Activated naive CD8-positive, alpha-beta T cell treated with anti-CD3 and anti-CD28 coated beads for 36 hours (primary cell): ENCODE measurements around the gene SLK. TPM values are rescaled to one million over a fixed set of nuclear protein-coding genes. Genes with fewer than 3 reads are reported as not detected.
A peak's percentile ranks its signal among the peaks of the same experiment; 100 is the strongest.

Experiments
- DNase-seq: peaks from one replicate; pipeline ENCODE4 v3.0.0; 2021
- H3K27ac Mint-ChIP-seq: one replicate; pipeline ENCODE4 v1.8.0; 2022; ENCODE audit warnings: mild to moderate bottlenecking, moderate library complexity, mixed read lengths
- H3K27me3 Mint-ChIP-seq: one replicate; pipeline ENCODE4 v1.8.0; 2022; ENCODE audit warnings: mild to moderate bottlenecking, mixed read lengths
- H3K36me3 Mint-ChIP-seq: one replicate; pipeline ENCODE4 v1.8.0; 2021; ENCODE audit warnings: mild to moderate bottlenecking, mixed read lengths
- H3K4me1 Mint-ChIP-seq: one replicate; pipeline ENCODE4 v1.8.0; 2021; ENCODE audit warnings: mixed read lengths
- H3K4me3 Mint-ChIP-seq: one replicate; pipeline ENCODE4 v1.8.0; 2022; ENCODE audit warnings: mild to moderate bottlenecking, moderate library complexity, mixed read lengths
- H3K9me3 Mint-ChIP-seq: one replicate; pipeline ENCODE4 v1.8.0; 2022; ENCODE audit warnings: mixed read lengths
- total RNA-seq, 2 experiments: library from RNA; stranded (reverse); gene quantifications; one replicate each; pipeline ENCODE4 v1.2.3, GENCODE V29; 2021

Gene SLK
- total RNA-seq, 2 experiments from 2014 or later = 20.4 to 22.6 TPM

DNA sequence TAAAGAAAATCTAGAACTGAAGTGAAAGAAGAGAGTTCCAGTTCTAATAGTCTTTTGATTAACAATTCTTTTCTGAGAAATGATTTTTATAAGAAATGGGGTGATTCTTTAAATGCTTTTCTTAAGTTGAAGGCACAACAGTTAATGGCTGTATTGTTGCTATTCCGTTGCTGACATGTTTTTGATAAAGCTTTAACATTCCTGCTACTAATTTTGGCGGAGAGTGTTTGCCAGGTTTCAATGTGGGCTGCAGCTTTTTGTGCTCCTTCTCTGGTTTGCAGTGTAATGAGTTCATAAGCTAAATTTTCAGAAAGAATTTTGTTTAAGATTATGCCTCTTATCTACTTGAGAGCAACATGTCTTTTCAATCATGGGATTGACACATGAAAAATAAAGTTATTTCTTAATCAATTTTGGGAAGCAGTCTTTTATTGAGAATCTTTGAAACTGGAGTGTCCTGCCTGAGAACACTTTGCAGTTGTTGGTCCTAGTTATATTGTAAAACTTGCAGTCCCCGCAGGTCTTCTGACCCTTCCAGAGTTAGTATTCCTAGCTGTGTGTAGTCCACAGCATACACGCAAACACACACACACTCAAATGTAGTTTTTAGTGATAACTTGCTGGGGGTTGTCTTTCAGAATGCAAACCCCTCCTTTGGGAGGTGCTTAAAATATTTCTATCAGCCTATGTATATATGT is 62.0 kb downstream of the SLK start:
- Mint-ChIP-seq H3K4me1 (no peaks in the 10 kb centered on the region), H3K4me3 (no peak overlapping the region), H3K27me3 (no peaks in the 10 kb centered on the region), H3K27ac (no peak overlapping the region), H3K9me3 (no peaks in the 10 kb centered on the region), H3K36me3 (no peaks in the 10 kb centered on the region)
- no peak for DNase-seq

GRCh38 chr10:104029521-104029860 is 62.6 kb downstream of the SLK start:
- no peaks in the 10 kb centered on the region for H3K36me3 Mint-ChIP-seq
- H3K4me3 Mint-ChIP-seq = no peak overlapping the region
- no peak overlapping the region for H3K27ac Mint-ChIP-seq
- no peaks in the 10 kb centered on the region for H3K9me3 Mint-ChIP-seq
- no peaks in the 10 kb centered on the region for H3K4me1 Mint-ChIP-seq
- no peak for DNase-seq
- H3K27me3 Mint-ChIP-seq = no peaks in the 10 kb centered on the region

GRCh38 chr10:104031631-104032030 is 64.7 kb downstream of the SLK start:
- Mint-ChIP-seq H3K4me1 (no peaks in the 10 kb centered on the region), H3K27ac (no peak overlapping the region), H3K4me3 (no peak overlapping the region), H3K27me3 (no peaks in the 10 kb centered on the region), H3K9me3 (no peaks in the 10 kb centered on the region), H3K36me3 (no peaks in the 10 kb centered on the region)
- DNase-seq = no peak

DNA sequence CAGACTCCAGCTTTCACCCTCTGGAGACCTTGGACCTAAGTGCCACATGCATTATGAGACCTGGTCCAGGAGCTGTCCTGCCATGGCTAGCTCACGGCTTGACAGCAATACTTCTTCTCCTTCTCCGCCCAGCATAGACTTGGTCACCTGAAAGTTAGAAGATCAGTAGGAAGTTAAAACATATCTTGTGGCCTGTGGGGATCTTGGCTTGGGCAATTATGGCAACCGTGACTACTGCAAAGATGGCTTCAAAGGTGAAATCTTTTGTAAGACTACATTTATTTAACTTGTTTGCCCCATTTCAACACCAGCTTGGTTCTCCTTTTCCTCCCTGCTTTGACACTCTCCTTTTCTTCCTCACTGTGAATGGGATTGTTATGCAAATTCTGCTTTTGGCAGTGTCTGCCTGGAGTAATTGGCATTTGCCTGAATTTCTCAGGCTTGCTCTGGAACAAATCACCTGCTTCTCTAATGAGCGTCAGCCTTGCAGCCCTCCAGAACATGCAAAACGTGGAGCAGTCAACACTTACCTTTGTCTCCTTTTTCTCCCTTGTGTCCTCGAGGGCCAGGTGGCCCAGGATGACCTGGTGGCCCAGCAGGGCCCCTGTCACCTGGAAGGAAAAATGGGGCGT is 65.3 kb downstream of the SLK start:
- Mint-ChIP-seq H3K36me3 (no peaks in the 10 kb centered on the region), H3K4me1 (no peaks in the 10 kb centered on the region), H3K27ac (no peak overlapping the region), H3K27me3 (no peaks in the 10 kb centered on the region), H3K9me3 (no peaks in the 10 kb centered on the region), H3K4me3 (no peak overlapping the region)
- DNase-seq = no peak

DNA sequence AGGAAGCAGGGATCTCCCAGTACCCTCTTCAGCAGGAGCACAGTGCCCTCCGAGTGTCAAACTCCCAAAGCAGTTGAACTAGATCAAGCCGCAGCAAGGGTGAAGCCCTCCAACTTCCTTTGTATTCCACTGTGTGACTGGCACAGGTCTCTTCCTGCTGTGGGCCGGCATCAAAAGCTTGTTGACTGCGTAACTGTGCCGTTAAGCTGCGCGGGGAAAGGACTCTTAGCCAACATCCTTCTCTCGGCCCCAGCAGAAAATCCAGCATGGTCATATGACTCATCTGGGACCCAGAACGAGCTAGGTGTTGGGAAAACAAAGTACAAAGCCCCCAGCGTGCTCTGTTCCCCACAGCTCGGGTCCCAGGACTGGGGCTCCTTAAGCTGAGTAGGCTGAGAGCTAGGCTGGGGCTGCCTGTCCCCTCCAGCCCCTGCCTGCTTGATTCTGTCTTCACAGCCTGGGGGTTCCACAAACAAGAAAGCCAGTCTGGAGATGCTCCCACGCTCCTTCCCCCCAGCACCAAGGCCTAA is 66.5 kb downstream of the SLK start:
- Mint-ChIP-seq H3K36me3 (no peaks in the 10 kb centered on the region), H3K27ac (no peak overlapping the region), H3K4me1 (no peaks in the 10 kb centered on the region), H3K27me3 (no peaks in the 10 kb centered on the region), H3K9me3 (no peaks in the 10 kb centered on the region), H3K4me3 (no peak overlapping the region)
- DNase-seq = no peak

DNA sequence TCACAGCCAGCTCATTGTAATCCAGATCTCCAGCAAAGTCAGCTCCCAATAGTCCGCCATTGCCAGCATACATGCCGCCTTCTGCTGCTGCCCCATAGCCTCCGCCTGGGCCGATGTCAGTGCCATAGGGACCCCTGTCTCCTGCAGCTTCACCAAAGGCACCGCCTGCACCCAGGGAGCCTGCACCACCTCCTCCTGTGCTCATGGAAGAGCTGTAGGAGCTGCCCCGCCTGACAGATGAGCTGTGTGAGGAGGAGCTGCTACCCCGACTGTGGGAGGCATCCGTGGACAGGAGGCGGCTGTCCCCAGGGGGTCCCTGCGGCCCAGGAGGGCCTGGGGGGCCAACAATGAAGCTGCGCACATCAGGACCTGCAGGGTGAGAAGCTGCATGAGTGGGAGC is 67.0 kb downstream of the SLK start:
- H3K27ac Mint-ChIP-seq = no peak overlapping the region
- H3K4me1 Mint-ChIP-seq = no peaks in the 10 kb centered on the region
- H3K27me3 Mint-ChIP-seq = no peaks in the 10 kb centered on the region

GRCh38 chr10:104034401-104035193 is 67.7 kb downstream of the SLK start:
- Mint-ChIP-seq H3K36me3 (no peaks in the 10 kb centered on the region), H3K4me3 (no peak overlapping the region), H3K9me3 (no peaks in the 10 kb centered on the region), H3K27me3 (no peaks in the 10 kb centered on the region), H3K27ac (no peak overlapping the region), H3K4me1 (no peaks in the 10 kb centered on the region)
- DNase-seq = no peak

More for the DNA sequence above, 67.0 kb downstream of the SLK start:
- no peak overlapping the region for H3K4me3 Mint-ChIP-seq
- no peak for DNase-seq
- H3K9me3 Mint-ChIP-seq = no peaks in the 10 kb centered on the region
- no peaks in the 10 kb centered on the region for H3K36me3 Mint-ChIP-seq

GRCh38 chr10:104035194-104036068 is 68.5 kb downstream of the SLK start:
- Mint-ChIP-seq H3K9me3 (no peaks in the 10 kb centered on the region), H3K27ac (peak overlapping the region; percentile 1)
- no peak for DNase-seq

DNA sequence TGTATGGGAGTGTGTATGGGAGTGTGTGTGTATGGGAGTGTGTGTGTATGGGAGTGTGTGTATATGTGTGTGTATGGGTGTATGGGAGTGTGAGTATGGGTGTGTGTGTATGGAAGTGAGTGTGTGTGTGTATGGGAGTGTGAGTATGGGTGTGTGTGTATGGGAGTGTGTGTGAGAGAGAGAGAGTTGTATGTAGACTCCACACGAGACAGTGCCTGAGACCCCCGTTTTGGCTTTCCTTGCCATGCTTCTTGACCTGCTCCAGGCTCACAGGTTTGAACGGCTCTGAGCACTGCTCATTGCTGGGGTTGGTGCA is 69.1 kb downstream of the SLK start:
- no peaks in the 10 kb centered on the region for H3K36me3 Mint-ChIP-seq
- H3K4me1 Mint-ChIP-seq = no peaks in the 10 kb centered on the region
- DNase-seq = no peak
- no peaks in the 10 kb centered on the region for H3K9me3 Mint-ChIP-seq
- no peaks in the 10 kb centered on the region for H3K27me3 Mint-ChIP-seq
- no peak overlapping the region for H3K4me3 Mint-ChIP-seq
- H3K27ac Mint-ChIP-seq = no peak overlapping the region

More at GRCh38 chr10:104035194-104036068, 68.5 kb downstream of the SLK start:
- no peaks in the 10 kb centered on the region for H3K36me3 Mint-ChIP-seq
- no peaks in the 10 kb centered on the region for H3K27me3 Mint-ChIP-seq
- no peak overlapping the region for H3K4me3 Mint-ChIP-seq
- H3K4me1 Mint-ChIP-seq = no peaks in the 10 kb centered on the region

DNA sequence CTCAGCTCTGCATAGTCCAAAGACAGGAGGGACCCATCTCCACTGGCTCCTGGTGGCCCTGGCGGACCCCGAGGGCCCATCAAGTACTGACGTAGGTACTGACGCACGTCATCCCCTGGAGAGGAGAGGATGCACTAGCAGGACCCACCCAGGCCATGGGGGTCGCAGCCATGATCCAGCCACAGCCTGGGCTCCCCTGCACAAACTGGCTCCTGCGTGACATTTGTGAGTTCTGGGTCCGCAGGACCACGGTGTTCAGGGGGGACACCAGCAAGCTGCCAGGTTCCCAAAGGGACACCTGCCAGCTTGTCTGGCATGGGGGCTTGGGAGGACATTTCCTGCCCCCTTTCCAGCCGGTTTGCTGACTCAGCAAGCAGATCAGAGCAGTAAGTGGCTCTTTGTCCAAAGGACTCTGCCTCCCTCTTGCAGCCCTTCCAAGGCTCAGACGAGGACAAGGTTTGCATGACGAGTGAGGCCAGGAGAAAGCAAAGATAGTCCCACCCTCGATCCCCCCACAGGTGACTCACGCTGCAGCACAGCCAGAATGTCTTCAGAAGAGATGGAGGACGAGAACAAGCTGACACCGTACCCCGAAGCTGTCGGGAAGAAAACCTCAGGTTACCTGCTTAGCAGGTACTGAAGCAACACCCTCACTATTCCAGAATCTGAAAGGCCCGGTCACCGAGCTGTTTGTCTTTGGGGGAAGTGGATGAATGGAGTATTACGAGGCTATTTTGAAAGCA is 69.7 kb downstream of the SLK start:
- Mint-ChIP-seq H3K4me3 (no peak overlapping the region), H3K36me3 (no peaks in the 10 kb centered on the region), H3K4me1 (no peaks in the 10 kb centered on the region), H3K27me3 (no peaks in the 10 kb centered on the region), H3K9me3 (no peaks in the 10 kb centered on the region), H3K27ac (no peak overlapping the region)
- DNase-seq = no peak

DNA sequence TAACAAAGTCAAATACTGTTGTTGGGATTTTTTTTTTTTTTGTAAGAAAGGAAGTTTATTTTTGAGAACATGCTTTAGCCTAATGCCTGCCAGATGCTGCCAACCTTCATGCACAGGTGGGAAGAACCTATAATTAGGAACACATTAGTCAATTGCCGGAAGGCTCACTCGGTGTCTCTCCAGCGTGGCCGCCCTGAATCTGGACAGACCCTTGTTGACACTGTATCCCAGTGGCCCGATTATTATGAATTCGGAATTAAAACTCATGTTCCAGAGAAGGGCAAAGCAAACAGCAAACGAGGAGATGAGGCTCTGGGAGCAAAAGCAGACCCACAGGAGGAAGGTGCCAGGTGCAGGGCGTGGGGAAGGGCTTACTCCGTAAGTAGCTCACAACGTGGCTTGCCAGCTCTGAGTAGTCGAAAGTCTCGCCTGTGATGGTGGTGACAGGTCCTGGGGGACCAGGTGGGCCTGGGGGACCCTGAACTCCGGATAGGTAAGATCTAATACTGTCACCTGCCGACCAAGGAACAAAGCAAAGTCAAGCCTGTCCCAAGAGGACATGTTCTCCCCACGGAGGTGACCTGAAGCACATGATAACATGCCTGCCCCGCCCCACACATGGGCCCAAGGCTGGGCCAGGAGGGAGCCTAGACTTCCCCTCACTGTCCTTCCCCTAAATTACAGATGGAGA is 70.5 kb downstream of the SLK start:
- Mint-ChIP-seq H3K9me3 (no peaks in the 10 kb centered on the region), H3K36me3 (no peaks in the 10 kb centered on the region), H3K4me1 (no peaks in the 10 kb centered on the region), H3K27me3 (no peaks in the 10 kb centered on the region), H3K27ac (no peak overlapping the region), H3K4me3 (no peak overlapping the region)
- no peak for DNase-seq

DNA sequence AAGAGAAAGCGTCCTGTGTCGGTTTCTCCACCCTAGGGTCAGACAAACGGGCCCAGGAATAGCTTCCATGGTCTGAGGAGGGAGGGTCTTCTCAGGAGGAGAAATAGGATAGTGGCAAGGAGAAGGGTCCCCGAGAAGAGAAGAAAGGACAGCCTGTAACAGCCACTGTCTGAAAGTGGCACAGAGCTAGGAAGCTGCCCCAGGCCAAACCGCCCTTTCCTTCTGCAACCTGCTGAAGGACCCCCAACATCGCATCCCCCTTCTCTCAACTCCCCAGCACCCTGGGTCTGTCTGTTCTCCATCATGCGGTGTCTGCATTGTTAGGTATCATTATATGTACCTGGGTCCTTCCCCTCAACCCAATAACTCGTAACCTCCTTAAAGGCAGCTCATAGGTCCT is 71.6 kb downstream of the SLK start:
- H3K27ac Mint-ChIP-seq = no peak overlapping the region
- DNase-seq = no peak
- H3K9me3 Mint-ChIP-seq = no peaks in the 10 kb centered on the region
- H3K36me3 Mint-ChIP-seq = no peaks in the 10 kb centered on the region
- H3K4me3 Mint-ChIP-seq = no peak overlapping the region
- H3K27me3 Mint-ChIP-seq = no peaks in the 10 kb centered on the region
- H3K4me1 Mint-ChIP-seq = peaks cover under 1% of the 10 kb centered on the region

DNA sequence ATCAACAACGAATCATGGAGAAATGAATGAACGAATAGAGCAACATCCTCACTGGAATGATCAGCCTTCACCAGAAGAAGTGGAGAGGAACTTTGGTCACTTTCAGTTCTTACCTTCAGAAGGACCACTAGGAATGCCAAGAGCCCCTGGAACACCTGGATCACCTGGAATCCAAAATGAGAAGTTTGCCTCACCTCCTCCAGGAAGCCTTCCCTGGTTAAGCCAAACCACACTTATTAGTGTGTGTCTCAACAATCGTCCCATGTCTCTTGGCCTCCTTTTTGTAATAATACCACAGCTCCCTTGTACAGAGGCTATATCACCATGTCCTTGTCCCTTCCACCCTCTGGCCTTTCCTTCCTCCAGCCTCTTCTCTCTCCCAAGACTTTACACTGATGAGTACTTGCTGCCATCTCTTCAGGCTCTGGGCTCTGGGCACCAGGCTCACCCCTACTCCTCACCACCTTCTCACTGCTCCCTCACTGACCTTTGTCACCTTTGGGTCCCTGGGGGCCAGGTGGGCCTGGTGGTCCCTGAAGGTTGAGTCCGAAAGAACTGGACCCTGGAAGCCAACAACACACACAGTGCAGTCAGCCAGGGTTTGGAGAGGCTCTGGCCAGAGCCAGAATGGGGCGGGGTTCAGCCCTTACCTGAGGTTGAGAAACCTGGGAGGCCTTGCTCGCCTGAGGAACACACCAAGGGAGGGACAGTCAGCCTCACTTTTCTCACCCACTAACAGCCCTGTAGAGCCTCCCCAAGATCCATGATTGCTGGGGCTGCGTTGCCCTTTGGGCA is 72.2 kb downstream of the SLK start:
- no peak for DNase-seq
- H3K4me3 Mint-ChIP-seq = no peak overlapping the region
- no peak overlapping the region for H3K27ac Mint-ChIP-seq
- H3K27me3 Mint-ChIP-seq = no peaks in the 10 kb centered on the region
- no peaks in the 10 kb centered on the region for H3K9me3 Mint-ChIP-seq
- peaks cover 3% of the 10 kb centered on the region for H3K4me1 Mint-ChIP-seq
- no peaks in the 10 kb centered on the region for H3K36me3 Mint-ChIP-seq
